HG03064 (cell line): ENCODE results near the gene DCDC1.

Experiments
- ATAC-seq: cut with Tn5 transposase; IDR thresholded peaks from one replicate; pipeline ENCODE4 v1.9.1; 2021; ENCODE audit warnings: low read depth; ENCODE audit not compliant: unreplicated experiment

The DCDC1 gene

GRCh38 chr11:31237819-31238760 is 131.4 kb downstream of the DCDC1 start:
- ATAC-seq, result no peak

DNA sequence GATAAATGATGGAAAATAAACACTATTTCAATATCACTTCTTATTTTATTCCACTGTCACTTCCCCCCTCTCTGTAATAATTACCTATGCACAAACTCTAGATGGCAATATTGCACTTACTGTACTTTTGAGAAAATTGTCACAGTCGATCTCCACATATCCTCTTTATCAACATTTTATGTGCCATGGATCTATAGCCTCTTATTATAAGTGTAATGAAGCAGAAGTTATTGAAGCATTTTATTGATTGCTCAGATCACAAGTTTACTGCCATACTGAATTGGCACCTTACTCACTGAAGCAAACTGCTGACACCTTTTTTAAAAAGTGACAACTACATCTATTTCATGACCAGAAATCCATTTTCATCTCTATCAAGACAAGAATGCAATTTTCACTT is 133.4 kb downstream of the DCDC1 start:
- no peak for ATAC-seq

GRCh38 chr11:31233425-31233824 is 136.1 kb downstream of the DCDC1 start:
- no peak for ATAC-seq

- no peak for ATAC-seq
These were observed 137.9 kb downstream of the DCDC1 start for GRCh38 chr11:31231601-31232000.

DNA sequence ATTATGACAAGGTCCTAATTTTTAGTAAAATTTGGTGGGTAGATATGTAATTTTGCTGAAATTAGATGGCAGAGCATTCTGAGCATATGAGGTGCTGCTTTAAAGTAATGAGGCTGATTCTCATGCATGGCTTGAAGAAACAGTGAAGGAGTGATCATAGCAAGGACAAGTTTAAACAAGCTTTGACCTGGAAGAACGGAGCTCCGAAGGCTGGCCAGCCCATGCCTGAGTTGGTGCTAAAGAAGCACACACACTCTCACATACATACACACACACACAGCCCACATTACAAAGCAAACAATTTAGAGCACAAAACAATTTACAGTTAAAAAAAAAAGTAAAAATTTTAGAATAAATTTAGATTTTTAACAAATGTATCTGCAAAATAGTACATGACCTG is 150.7 kb downstream of the DCDC1 start:
- ATAC-seq, result no peak

- ATAC-seq, result no peak
These were observed 155.2 kb downstream of the DCDC1 start for GRCh38 chr11:31214372-31214771.

DNA sequence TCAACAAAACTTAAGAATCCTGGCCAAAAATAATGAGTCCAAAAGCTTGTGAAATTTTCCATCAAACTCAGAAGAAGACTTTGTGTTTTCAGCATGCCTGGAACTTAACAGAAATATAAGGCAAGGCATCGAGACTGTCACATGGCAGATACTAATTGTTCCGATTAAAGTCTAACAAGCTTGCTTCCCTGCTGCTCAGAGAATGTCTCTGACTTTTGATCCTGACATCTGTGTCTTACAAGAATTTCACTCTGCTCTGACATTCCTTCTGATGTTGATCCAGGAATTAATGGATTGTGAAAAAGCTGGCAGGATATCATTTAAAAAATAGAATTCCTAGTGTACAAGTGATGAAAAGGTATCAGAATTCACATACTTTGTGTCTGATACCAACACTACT is 170.2 kb downstream of the DCDC1 start:
- no peak for ATAC-seq

- ATAC-seq, result no peak
These were observed 195.4 kb downstream of the DCDC1 start for GRCh38 chr11:31173926-31174680.

GRCh38 chr11:31160504-31161422 is 208.8 kb downstream of the DCDC1 start:
- no peak for ATAC-seq

- no peak for ATAC-seq
These were observed 218.7 kb downstream of the DCDC1 start for GRCh38 chr11:31150841-31151240.

DNA sequence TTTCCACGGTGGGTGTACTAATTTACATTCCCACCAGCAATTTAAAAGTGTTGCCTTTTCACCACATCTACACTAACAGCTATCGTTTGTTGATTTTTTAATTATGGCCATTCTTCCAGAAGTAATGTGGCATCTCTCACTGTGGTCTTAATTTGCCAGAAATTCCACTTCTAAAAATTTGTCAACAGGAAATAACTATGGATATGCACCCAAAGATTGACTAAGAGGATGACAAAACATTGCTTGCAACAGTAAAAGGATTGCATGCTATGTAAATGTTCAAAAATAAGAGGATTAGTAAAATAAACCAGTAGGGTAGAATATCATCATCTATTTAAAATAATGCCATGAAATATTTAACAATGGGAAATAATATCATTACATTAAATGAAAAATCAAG is 219.5 kb downstream of the DCDC1 start:
- no peak for ATAC-seq

DNA sequence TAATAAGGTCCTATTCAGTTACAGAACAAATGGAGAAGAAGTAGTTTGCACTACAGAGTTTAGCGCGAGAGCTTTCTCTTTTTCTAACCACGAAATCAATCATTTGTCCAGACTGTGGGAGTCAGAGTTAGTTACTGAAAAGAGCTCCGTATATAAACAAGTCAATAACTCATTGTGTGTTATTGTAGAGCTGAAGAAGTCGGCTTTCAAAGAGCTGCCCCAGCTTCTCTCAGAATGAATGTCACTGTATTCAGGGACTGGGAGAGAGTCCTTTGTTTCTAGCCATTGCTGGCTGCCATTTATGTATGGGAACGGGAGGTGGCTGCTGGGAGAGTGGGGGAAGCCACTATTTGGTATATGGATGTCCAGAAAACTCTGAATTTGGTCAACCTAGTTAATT is 227.8 kb downstream of the DCDC1 start:
- ATAC-seq, result no peak

GRCh38 chr11:31139479-31139878 is 230.1 kb downstream of the DCDC1 start:
- no peak for ATAC-seq

- ATAC-seq, result no peak
These were observed 236.8 kb downstream of the DCDC1 start for GRCh38 chr11:31132531-31133421.

- no peak for ATAC-seq
These were observed 237.8 kb downstream of the DCDC1 start for GRCh38 chr11:31131760-31132159.

- no peak for ATAC-seq
These were observed 242.2 kb downstream of the DCDC1 start for GRCh38 chr11:31127290-31127689.

DNA sequence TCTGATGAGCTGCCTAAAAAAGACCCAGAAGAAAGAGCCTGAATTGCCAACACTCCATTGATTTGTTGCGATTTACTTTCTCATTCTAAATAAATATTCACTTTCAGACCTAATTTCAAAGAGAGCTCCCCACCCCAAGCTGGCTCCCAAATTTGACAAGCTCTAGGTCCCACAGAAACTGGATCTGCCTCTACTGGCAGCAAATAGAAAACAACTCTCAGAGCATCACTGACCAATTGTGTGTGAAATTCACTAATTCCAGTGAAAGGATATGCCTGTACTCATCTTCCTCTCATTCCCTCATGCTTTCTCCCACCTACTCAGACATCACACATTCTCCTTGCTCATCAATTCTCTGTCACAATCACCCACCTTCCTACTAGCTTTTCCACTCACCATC is 249.1 kb downstream of the DCDC1 start:
- ATAC-seq, result no peak

GRCh38 chr11:31118566-31118965 is 251.0 kb downstream of the DCDC1 start:
- ATAC-seq, result no peak

DNA sequence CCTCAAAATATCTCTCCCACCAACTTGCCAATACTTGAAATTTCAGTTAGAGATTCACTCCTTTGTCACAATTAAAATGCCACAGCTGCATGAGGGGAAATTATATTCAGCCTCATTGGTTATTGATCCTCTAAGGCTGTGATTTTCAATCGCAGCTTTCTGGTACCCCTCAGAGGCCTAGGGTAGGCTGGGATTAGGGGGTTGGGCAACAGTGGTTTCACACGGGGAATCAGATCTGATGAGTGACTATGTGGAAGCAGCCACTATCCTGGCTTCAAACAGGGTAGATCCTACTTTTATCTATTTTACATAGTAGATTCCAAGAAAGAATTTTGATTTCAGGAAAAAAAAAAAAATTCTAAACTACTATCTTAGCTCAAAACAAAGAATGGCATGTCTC is 252.5 kb downstream of the DCDC1 start:
- no peak for ATAC-seq

DNA sequence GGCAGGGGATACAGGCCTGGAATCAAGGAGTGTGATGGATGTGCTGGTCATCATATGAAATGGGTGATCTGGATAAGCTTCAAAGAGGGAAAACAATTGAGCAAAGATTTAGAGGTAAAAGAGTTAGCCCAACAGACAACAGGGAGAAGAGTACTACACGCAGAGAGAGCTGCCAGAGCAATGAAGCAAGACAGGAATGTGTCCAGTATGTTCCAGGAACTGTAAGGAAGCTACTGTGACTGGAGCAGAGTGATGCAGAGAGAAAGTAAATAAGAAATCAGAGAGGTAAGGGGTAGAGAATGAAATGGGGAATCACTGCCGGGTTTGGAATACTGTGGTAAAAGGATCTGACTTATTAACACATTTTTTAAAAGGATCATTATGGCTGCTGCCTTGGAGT is 255.1 kb downstream of the DCDC1 start:
- no peak for ATAC-seq
